CD4-positive, alpha-beta memory T cell (primary cell): Measurements from ENCODE around the gene FAF2. TPM values are rescaled to one million over a fixed set of nuclear protein-coding genes. Genes with fewer than 3 reads are reported as not detected.
"Not testable (repeated sequence)": the region's sequence is repeated elsewhere in the genome, so short reads cannot be mapped to it uniquely, and the experiment has no call there.

Source experiments
- CTCF ChIA-PET: fragments of 350-600 bp; sonication (Branson Sonifier 250); formaldehyde crosslinking; loops from one replicate; lab custom pipeline; 2021; ENCODE audit warnings: inconsistent platforms; ENCODE audit not compliant: partially characterized antibody; lab: Charles Lee
- POLR2A ChIA-PET: fragments of 350-600 bp; sonication (Branson Sonifier 250); formaldehyde crosslinking; loops from one replicate; lab custom pipeline; 2021; ENCODE audit not compliant: partially characterized antibody; lab: Charles Lee
- DNase-seq, 5 donors: peaks; one replicate each; pipeline versions ENCODE4 v3.0.0 to v3.0.0-alpha.2; 2020 to 2022; ENCODE audit warnings: mixed read lengths in 1 of 5
- H3K27ac ChIP-seq: one replicate; pipeline ENCODE4 v1.7.0; 2013; ENCODE audit warnings: low read depth, low read length
- H3K27me3 ChIP-seq: 2 replicates; pipeline ENCODE4 v1.7.0; 2013; ENCODE audit warnings: mild to moderate bottlenecking, low read length, moderate library complexity; ENCODE audit not compliant: insufficient read depth
- H3K36me3 ChIP-seq: 2 replicates; pipeline ENCODE4 v1.7.0; 2013; ENCODE audit warnings: mild to moderate bottlenecking, low read length, moderate library complexity; ENCODE audit not compliant: insufficient read depth
- H3K4me1 ChIP-seq: 2 replicates; pipeline ENCODE4 v1.7.0; 2013; ENCODE audit warnings: mild to moderate bottlenecking, low read length, moderate library complexity; ENCODE audit not compliant: insufficient read depth
- H3K4me3 ChIP-seq, 2 donors: one replicate each; pipeline ENCODE4 v1.7.0; 2013; ENCODE audit warnings: low read length in 2 of 2, mild to moderate bottlenecking in 1 of 2
- H3K9me3 ChIP-seq, 2 donors: one replicate each; pipeline ENCODE4 v1.7.0; 2013; ENCODE audit warnings: low read length in 2 of 2, control low read depth in 1 of 2; ENCODE audit not compliant: control insufficient read depth in 1 of 2
- H3K27ac Mint-ChIP-seq, 7 donors: one replicate each; pipeline ENCODE4 v1.8.0; 2020 to 2021; ENCODE audit warnings: mixed read lengths in 7 of 7, mild to moderate bottlenecking in 6 of 7, inconsistent platforms in 3 of 7, moderate library complexity in 3 of 7
- H3K27me3 Mint-ChIP-seq, 2 donors: one replicate each; pipeline ENCODE4 v1.8.0; 2020 to 2021; ENCODE audit warnings: mixed read lengths in 2 of 2
- H3K36me3 Mint-ChIP-seq, 2 donors: one replicate each; pipeline ENCODE4 v1.8.0; 2020 to 2021; ENCODE audit warnings: mixed read lengths in 2 of 2, inconsistent platforms in 1 of 2, mild to moderate bottlenecking in 1 of 2
- H3K4me1 Mint-ChIP-seq, 4 donors: one replicate each; pipeline ENCODE4 v1.8.0; 2020 to 2021; ENCODE audit warnings: mixed read lengths in 4 of 4, mild to moderate bottlenecking in 1 of 4
- H3K4me3 Mint-ChIP-seq, 8 donors: one replicate each; pipeline ENCODE4 v1.8.0; 2020 to 2021; ENCODE audit warnings: mixed read lengths in 8 of 8, mild to moderate bottlenecking in 7 of 8, moderate library complexity in 6 of 8, inconsistent platforms in 3 of 8
- H3K9me3 Mint-ChIP-seq, 8 donors: one replicate each; pipeline ENCODE4 v1.8.0; 2020 to 2021; ENCODE audit warnings: mixed read lengths in 8 of 8, mild to moderate bottlenecking in 5 of 8, inconsistent platforms in 3 of 8, moderate library complexity in 1 of 8
- intact Hi-C: fragments of 100-400 bp; cut with micrococcal nuclease; formaldehyde crosslinking; loops from one replicate; pipeline ENCODE4 v1.15.1; 2023
- polyA plus RNA-seq, 2 donors: library from polyadenylated mRNA; unstranded; fragments of 300-500 nt; fragmentation: Illumina TruSeq; gene quantifications; one replicate each; pipeline ENCODE4 v1.2.3, GENCODE V29; 2021
- total RNA-seq, 2 experiments: library from RNA; stranded (reverse); gene quantifications; one replicate each; pipeline ENCODE4 v1.2.3, GENCODE V29; 2021

FAF2 gene
- total and polyA plus RNA-seq, 4 experiments from 2014 or later, result 10.8 to 33.6 (median 25.4) TPM

DNA sequence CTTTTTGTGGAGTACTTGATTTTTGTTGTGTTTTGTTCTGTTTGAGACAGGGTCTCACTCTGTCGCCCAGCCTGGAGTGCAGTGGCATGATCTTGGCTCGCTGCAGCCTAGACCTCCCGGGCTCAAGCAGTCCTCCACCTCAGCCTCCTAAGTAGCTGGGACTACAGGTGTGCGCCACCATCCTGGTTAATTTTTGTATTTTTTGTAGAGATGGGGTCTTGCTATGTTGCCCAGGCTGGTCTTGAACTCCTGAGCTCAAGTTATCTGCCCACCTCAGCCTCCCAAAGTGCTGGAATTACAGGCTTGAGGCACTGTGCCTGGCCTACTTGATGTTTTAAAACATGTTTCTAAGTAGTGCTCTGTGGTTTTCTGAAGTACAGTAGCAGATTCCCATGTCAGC is 39.0 kb downstream of the FAF2 start:
- H3K4me3 ChIP-seq, H3K27me3 ChIP-seq, H3K9me3 Mint-ChIP-seq, H3K9me3 ChIP-seq, H3K27me3 Mint-ChIP-seq, H3K4me3 Mint-ChIP-seq, DNase-seq, intact Hi-C loops, H3K27ac ChIP-seq: not testable (repeated sequence)
- peaks cover 29 to 58% (median 44%) of the 10 kb centered on the region in 4 donors for H3K4me1 Mint-ChIP-seq
- peaks cover 25% of the 10 kb centered on the region for H3K4me1 ChIP-seq
- H3K27ac Mint-ChIP-seq, result peak overlapping the region in 3 of 7 donors; percentile 17 to 38 (median 25)
- ChIA-PET POLR2A (interaction anchor here (0.6 to 1.2 kb wide), 3 partner anchors 39 to 48 kb away, joined by 3 to 4 read pairs (median 3); no protein-coding TSS in a partner anchor), CTCF (interaction anchor here (1.6 to 2.6 kb wide), 2 partner anchors 18 to 39 kb away, joined by 3 to 6 read pairs; partner anchors contain the start of gene FAF2)
- peaks cover 22% of the 10 kb centered on the region for H3K36me3 ChIP-seq
- H3K36me3 Mint-ChIP-seq, result peaks cover 54 to 63% of the 10 kb centered on the region in 2 donors

DNA sequence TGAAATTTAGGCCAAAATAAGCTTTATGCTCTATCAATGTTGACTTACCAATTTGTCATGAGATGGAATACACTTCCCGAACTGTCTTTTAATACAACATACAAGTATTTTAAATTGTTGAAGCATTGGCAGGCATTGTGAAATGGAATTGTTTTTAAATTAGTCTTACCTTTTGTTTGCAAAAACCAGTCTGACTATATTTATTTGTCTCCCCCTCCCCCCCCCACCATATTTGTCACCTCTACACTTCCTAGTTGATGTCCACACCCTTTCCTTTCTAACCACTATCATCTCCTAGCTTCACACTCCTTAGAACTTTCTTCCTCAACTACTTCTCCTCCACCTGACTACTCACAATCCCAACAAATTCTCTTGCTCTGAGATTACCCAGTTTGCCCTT is 40.9 kb downstream of the FAF2 start:
- H3K9me3 Mint-ChIP-seq, result no peaks in the 10 kb centered on the region
- peak overlapping the region in 7 of 8 donors; percentile 49 to 79 (median 71) for H3K4me3 Mint-ChIP-seq
- H3K27ac Mint-ChIP-seq, result peak overlapping the region in 6 of 7 donors; percentile 58 to 90 (median 71)
- no peak for DNase-seq
- H3K27ac ChIP-seq, result no peak overlapping the region
- intact Hi-C loops, result no loop called here
- peaks cover 25% of the 10 kb centered on the region for H3K4me1 ChIP-seq
- no peaks in the 10 kb centered on the region for H3K9me3 ChIP-seq
- peaks cover 61 to 75% of the 10 kb centered on the region in 2 donors for H3K36me3 Mint-ChIP-seq
- no peaks in the 10 kb centered on the region for H3K27me3 ChIP-seq
- H3K36me3 ChIP-seq, result peaks cover 41% of the 10 kb centered on the region
- H3K4me1 Mint-ChIP-seq, result peaks cover 26 to 54% (median 41%) of the 10 kb centered on the region in 4 donors
- ChIA-PET CTCF (interaction anchor here (0.8 to 2.6 kb wide), 5 partner anchors 39 to 74 kb away, joined by 3 to 6 read pairs (median 3); partner anchors contain the start of gene FAF2), POLR2A (interaction anchor here (0.6 to 1.8 kb wide), 7 partner anchors 41 to 673 kb away, joined by 3 to 8 read pairs (median 5); partner anchors contain the start of genes FAF2 and RNF44)
- H3K4me3 ChIP-seq, result no peak overlapping the region
- H3K27me3 Mint-ChIP-seq, result no peaks in the 10 kb centered on the region

DNA sequence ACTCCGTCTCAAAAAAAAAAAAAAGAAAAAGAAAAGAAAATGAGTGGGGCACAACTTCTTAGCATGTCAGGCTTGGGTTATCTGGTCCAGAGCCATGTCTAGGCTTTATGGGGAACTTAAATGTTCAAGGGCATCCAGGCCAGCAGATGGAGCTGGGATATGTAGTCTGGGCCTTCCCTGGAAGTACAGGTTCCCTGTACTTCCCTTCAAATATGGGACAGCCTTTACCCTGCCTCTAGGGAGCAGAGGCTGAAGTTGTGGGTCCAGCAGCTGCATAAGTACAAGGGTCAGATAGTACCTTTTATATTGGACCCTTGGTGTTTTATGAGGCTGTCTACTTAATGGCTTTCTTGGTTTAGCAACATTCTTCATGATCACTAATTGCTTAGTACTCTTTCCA is 42.1 kb downstream of the FAF2 start:
- CTCF ChIA-PET, result interaction anchor here (0.6 to 0.9 kb wide), 3 partner anchors 45 to 170 kb away, joined by 3 to 4 read pairs (median 3); no protein-coding TSS in a partner anchor
- no peaks in the 10 kb centered on the region for H3K9me3 Mint-ChIP-seq
- no peak overlapping the region for H3K4me3 ChIP-seq
- peak overlapping the region in 4 of 8 donors; percentile 38 to 61 (median 48) for H3K4me3 Mint-ChIP-seq
- no peaks in the 10 kb centered on the region for H3K27me3 Mint-ChIP-seq
- H3K27ac ChIP-seq, result no peak overlapping the region
- H3K36me3 ChIP-seq, result peaks cover 47% of the 10 kb centered on the region
- no peaks in the 10 kb centered on the region for H3K9me3 ChIP-seq
- intact Hi-C loops, result loop anchor here (5.0 kb wide), 1 partner anchor 47 kb away; the partner anchor contains the start of gene RNF44
- H3K36me3 Mint-ChIP-seq, result peaks cover 67 to 73% of the 10 kb centered on the region in 2 donors
- POLR2A ChIA-PET, result interaction anchor here (1.2 kb wide), 1 partner anchor 48 kb away, joined by 3 read pairs; the partner anchor contains the start of gene RNF44
- peak overlapping the region in 4 of 7 donors; percentile 2 to 79 (median 64) for H3K27ac Mint-ChIP-seq
- H3K4me1 Mint-ChIP-seq, result peaks cover 23 to 49% (median 34%) of the 10 kb centered on the region in 4 donors
- H3K4me1 ChIP-seq, result peaks cover 25% of the 10 kb centered on the region
- H3K27me3 ChIP-seq, result no peaks in the 10 kb centered on the region
- DNase-seq, result no peak

DNA sequence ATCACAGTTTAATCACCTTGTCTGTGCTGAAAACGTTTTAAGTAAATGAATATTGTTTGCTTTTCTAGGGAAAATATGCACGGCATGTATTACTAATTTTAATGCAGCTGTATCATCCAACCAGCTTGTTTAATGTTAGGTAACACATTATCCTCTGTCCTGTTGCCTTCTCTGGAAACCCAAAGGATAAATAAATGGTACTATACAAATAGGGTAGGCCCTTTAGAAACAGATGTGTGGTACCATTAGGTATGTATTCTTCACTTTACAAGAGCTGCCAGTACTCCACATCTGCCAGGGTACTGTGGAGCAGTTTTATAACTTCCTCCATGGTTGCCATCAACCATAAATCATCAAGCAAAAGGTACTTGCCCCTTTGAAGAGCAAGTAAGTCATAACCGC is 42.9 kb downstream of the FAF2 start:
- peaks cover 70 to 73% of the 10 kb centered on the region in 2 donors for H3K36me3 Mint-ChIP-seq
- intact Hi-C loops, result loop anchor here (5.0 kb wide), 1 partner anchor 46 kb away; the partner anchor contains the start of gene RNF44
- H3K27me3 ChIP-seq, result no peaks in the 10 kb centered on the region
- no peak overlapping the region for H3K4me3 ChIP-seq
- no peaks in the 10 kb centered on the region for H3K9me3 Mint-ChIP-seq
- peaks cover 22 to 44% (median 31%) of the 10 kb centered on the region in 4 donors for H3K4me1 Mint-ChIP-seq
- ChIA-PET CTCF (interaction anchor here (0.9 kb wide), 1 partner anchor 170 kb away, joined by 3 read pairs; no protein-coding TSS in a partner anchor), POLR2A (no interaction called here)
- H3K4me3 Mint-ChIP-seq, result no peak overlapping the region
- peaks cover 25% of the 10 kb centered on the region for H3K4me1 ChIP-seq
- H3K36me3 ChIP-seq, result peaks cover 44% of the 10 kb centered on the region
- no peak for DNase-seq
- H3K27ac Mint-ChIP-seq, result peak overlapping the region in 3 of 7 donors; percentile 29 to 35 (median 31)
- H3K9me3 ChIP-seq, result no peaks in the 10 kb centered on the region
- no peaks in the 10 kb centered on the region for H3K27me3 Mint-ChIP-seq
- no peak overlapping the region for H3K27ac ChIP-seq

DNA sequence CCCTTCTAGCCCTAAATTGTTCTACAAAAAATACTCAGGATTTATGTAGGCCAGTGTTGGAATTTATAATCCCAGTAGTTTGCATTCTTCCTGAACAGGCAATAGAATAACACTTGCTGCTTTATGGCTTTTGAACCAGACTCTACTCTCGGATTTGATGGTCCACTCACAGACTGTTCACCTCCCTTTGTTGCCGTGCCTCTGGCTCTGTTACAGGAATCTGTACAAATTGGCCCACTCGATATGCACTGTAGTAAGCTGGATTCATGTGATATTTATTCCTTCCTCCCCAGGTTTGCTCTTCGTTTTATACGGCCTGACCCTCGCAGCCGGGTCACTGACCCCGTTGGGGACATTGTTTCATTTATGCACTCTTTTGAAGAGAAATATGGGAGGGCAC is 43.7 kb downstream of the FAF2 start:
- H3K4me1 Mint-ChIP-seq, result peaks cover 16 to 36% (median 24%) of the 10 kb centered on the region in 4 donors
- H3K27me3 Mint-ChIP-seq, result no peaks in the 10 kb centered on the region
- CTCF ChIA-PET, result no interaction called here
- Histone ChIP-seq H3K4me1 (peaks cover 20% of the 10 kb centered on the region), H3K27ac (no peak overlapping the region), H3K4me3 (no peak overlapping the region), H3K9me3 (no peaks in the 10 kb centered on the region), H3K27me3 (no peaks in the 10 kb centered on the region), H3K36me3 (peaks cover 49% of the 10 kb centered on the region)
- H3K4me3 Mint-ChIP-seq, result no peak overlapping the region
- intact Hi-C loops, result loop anchor here (5.0 kb wide), 1 partner anchor 45 kb away; the partner anchor contains the start of gene RNF44
- POLR2A ChIA-PET, result interaction anchor here (1.1 kb wide), 1 partner anchor 44 kb away, joined by 3 read pairs; no protein-coding TSS in a partner anchor
- H3K27ac Mint-ChIP-seq, result peak overlapping the region in 2 of 7 donors; percentile 6 to 35
- peaks cover 66 to 70% of the 10 kb centered on the region in 2 donors for H3K36me3 Mint-ChIP-seq
- no peak for DNase-seq
- no peaks in the 10 kb centered on the region for H3K9me3 Mint-ChIP-seq

- H3K4me1 Mint-ChIP-seq, result peaks cover 14 to 31% (median 21%) of the 10 kb centered on the region in 4 donors
- H3K27me3 Mint-ChIP-seq, result no peaks in the 10 kb centered on the region
- Histone ChIP-seq H3K27ac (no peak overlapping the region), H3K9me3 (no peaks in the 10 kb centered on the region), H3K27me3 (no peaks in the 10 kb centered on the region), H3K4me1 (peaks cover 19% of the 10 kb centered on the region), H3K4me3 (no peak overlapping the region), H3K36me3 (peaks cover 54% of the 10 kb centered on the region)
- ChIA-PET POLR2A (interaction anchor here (1.1 to 1.3 kb wide), 2 partner anchors 43 to 45 kb away, joined by 3 read pairs; no protein-coding TSS in a partner anchor), CTCF (interaction anchor here (1.0 kb wide), 1 partner anchor 99 kb away, joined by 3 read pairs; no protein-coding TSS in a partner anchor)
- no peak overlapping the region for H3K4me3 Mint-ChIP-seq
- H3K36me3 Mint-ChIP-seq, result peaks cover 70 to 73% of the 10 kb centered on the region in 2 donors
- no peak for DNase-seq
- intact Hi-C loops, result loop anchor here (5.0 kb wide), 1 partner anchor 45 kb away; the partner anchor contains the start of gene RNF44
- H3K9me3 Mint-ChIP-seq, result no peaks in the 10 kb centered on the region
- H3K27ac Mint-ChIP-seq, result peak overlapping the region in 5 of 7 donors; percentile 8 to 89 (median 53)
These were observed 44.2 kb downstream of the FAF2 start for GRCh38 chr5:176492431-176492830.

DNA sequence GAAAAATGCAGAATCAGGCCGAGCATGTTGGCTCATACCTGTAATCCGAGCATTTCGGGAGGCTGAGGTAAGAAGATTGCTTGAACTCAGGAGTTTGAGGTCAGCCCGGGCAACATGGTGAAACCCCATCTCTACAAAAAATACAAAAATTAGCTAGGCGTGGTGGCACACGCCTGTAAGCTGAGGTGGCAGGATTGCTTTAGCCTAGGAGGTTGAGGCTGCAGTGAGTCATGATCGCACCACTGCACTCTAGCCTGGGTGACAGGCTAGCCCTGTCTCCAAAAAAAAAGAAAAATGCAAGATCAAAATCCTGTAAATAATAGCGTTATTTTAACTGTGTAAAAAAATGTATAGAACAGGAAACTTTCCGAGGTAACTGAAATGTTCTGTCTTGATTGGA is 49.7 kb downstream of the FAF2 start:
- Mint-ChIP-seq H3K4me3 (no peak overlapping the region), H3K27me3 (no peaks in the 10 kb centered on the region), H3K27ac (peak overlapping the region in 1 of 7 donors; percentile 41), H3K4me1 (peaks cover 0 to 3% (median 0%) of the 10 kb centered on the region in 4 donors), H3K9me3 (no peaks in the 10 kb centered on the region), H3K36me3 (peaks cover 60 to 73% of the 10 kb centered on the region in 2 donors)
- ChIA-PET CTCF (no interaction called here), POLR2A (no interaction called here)
- H3K9me3 ChIP-seq, result no peaks in the 10 kb centered on the region
- intact Hi-C loops, result no loop called here
- no peak overlapping the region for H3K4me3 ChIP-seq
- H3K4me1 ChIP-seq, result no peaks in the 10 kb centered on the region
- DNase-seq, result no peak
- peaks cover 67% of the 10 kb centered on the region for H3K36me3 ChIP-seq
- H3K27me3 ChIP-seq, result no peaks in the 10 kb centered on the region
- no peak overlapping the region for H3K27ac ChIP-seq
